ENCODE data around the gene CTSF.

GRCh38 chr11:66562907-66563583 lies 5.4 kb downstream of the CTSF start:
- TF ChIP-seq CTCF (IDR thresholded peaks at IDR 0.05) (no peak), POLR2A (IDR thresholded peaks at IDR 0.05) (no peak)
